Subcutaneous adipose tissue (tissue), 4 donors: Measurements from ENCODE around the gene ACTR6. TPM values are rescaled to one million over a fixed set of nuclear protein-coding genes. Genes with fewer than 3 reads are reported as not detected.

ENCODE experiments used
- total RNA-seq, 4 donors: library from RNA; depleted of rRNA; stranded (reverse); fragments of >200 nt; gene quantifications; one replicate each; pipeline ENCODE4 v1.1.0, GENCODE V29; 2016
- TF ChIP-seq, protein P1 (sequence below): fragments of 450-650 bp; IDR thresholded peaks from one replicate; pipeline ENCODE4 v1.5.1; 2016; ENCODE audit warnings: low read depth, mild to moderate bottlenecking, control low read depth, antibody characterized with exemption, moderate library complexity

Gene ACTR6
- total RNA-seq, 4 donors from 2014 or later = 14.3 to 43.4 (median 19.9) TPM

DNA sequence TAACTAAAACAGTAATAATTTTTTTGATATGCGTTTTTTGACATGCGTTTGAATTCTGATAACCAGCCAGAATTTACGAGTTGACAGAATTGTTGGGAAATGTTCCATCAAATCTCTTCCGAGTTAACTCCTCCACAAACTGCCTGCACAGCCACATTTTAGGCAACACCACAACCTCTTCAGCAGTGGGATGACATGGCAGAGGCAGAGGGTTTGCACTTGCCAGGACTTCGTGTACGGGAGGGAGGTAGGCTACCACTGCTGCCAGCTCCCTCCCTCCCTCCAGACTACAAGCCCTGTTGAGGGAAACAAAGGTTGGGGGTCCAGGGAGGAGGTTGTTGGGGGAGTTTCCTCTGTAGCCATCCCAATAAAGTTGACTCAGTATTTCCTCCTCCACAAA, 14.5 kb upstream of the ACTR6 start:
- TF ChIP-seq, protein P1, sequence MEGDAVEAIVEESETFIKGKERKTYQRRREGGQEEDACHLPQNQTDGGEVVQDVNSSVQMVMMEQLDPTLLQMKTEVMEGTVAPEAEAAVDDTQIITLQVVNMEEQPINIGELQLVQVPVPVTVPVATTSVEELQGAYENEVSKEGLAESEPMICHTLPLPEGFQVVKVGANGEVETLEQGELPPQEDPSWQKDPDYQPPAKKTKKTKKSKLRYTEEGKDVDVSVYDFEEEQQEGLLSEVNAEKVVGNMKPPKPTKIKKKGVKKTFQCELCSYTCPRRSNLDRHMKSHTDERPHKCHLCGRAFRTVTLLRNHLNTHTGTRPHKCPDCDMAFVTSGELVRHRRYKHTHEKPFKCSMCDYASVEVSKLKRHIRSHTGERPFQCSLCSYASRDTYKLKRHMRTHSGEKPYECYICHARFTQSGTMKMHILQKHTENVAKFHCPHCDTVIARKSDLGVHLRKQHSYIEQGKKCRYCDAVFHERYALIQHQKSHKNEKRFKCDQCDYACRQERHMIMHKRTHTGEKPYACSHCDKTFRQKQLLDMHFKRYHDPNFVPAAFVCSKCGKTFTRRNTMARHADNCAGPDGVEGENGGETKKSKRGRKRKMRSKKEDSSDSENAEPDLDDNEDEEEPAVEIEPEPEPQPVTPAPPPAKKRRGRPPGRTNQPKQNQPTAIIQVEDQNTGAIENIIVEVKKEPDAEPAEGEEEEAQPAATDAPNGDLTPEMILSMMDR = no peak

DNA sequence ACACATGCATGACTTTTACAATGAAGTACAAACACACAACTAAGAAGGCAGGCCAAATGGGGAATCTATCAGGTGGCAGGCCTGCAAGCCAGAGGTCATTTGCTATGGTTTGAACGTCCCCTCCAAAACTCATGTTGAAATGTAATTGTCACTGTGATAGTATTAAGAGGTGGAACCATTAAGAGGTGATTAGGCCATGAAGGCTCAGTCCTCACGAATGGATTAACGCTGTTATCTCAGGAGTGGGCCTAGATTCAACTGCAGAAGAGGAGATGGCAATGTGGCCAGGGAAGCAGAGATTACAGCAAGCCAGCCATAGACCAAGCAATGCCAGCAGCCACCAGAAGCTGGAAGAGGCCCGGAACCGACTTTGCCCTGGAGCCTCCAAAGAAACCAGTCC, 13.5 kb upstream of the ACTR6 start:
- TF ChIP-seq, protein P1 = no peak

DNA sequence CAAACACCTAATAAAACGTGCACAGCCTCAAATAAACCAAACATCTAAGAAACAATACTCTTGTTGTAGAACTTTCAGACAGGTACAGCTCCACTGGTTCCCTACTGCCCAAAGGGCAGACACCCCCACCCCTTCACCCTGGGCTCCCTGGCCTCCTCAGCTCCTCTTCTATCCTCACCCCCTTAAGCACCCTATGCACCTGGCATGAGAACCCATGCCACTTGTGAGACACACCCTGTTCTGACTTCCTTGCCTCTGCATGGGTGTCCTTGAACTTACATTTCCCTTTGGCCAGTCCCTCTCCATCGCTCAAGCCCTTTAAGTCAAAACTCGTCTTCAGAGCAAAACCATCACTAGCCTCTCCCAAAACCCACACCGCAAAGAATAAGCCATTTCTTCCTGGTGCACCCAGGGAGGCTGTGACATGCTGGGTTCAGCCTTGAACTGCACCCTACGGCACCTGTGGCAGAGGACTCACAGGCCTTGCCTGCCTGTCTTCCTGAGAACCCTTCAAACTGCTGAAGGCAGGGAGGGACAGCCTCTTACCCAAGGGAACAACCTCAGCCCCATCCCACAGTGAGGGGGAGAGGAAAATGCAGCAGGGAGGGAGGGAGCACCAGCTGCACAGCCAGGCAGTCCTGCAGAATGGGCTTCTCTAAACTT, 12.6 kb upstream of the ACTR6 start:
- TF ChIP-seq, protein P1 = no peak

DNA sequence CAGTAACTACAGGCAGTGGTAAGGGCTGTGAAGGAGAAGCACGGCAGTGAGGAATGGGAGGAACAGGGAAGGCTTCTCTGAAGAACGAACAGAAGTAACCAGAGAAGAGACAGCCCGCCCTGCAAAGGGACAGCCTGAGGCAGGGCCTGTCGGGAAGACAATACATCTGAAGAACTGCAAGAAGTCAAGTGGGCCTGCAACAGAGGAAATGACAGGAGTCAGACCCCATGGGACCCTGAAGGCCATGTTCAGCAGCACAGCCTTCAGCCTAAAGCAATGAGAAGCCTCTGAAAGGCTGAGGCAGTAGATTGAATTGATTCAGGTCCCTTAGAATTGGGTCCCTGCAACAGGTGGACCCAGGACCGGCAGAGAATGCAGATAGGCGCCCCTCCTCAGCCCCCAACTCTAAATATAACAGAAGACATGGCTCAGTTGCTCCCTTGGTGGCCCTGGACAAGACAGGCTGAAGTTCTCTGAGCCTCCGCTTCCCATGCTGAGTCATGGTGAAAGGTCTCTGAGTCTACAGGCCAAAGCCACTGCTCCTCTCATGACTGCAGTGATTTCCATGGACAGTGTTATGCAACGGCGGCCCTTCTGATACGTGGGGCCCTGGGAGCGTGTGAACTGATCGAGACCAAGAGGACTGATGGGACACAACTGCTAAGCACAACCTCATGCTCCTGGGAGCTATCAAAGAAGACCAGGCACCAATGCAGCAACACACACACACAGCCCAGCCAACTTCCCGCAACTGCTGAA, 10.8 kb upstream of the ACTR6 start:
- TF ChIP-seq, protein P1 = no peak

DNA sequence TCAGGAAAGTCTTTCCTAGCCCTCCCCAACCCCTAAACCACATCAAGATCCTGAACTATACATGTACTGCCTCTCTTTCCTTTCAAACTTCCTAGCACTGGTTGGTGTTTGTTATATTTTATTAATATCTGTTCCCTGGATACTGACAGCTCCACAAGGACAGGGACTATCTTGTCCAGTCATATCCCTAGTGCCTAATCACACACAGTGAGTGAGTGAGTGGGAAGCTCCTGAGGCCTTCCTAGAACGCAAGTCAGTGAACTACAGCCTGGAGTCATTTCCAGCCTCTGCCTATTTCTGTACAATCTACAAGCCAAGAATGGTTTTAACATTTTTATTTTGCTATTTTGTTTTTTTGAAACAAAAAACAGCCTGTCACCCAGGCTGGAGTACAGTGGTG, 7.5 kb upstream of the ACTR6 start:
- TF ChIP-seq, protein P1 = no peak

DNA sequence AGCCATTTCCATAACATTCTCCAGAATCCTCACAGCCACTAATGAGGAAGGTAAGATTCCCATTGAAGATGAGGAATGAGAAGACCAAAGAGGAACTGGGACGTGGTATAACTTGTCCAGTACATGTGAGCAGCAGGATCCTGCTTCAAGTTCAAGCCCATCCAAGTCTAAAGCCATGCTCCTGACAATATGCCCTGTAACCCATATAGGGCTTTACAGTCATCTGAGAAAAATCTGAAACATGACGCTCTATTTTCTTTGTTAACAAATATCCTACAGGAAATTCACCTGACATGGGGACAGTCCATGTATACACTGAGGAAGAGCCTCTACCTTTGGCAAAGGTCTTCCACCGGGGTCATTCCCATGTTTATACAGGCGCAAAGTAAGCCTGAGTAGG, 3.1 kb upstream of the ACTR6 start:
- TF ChIP-seq, protein P1 = no peak

DNA sequence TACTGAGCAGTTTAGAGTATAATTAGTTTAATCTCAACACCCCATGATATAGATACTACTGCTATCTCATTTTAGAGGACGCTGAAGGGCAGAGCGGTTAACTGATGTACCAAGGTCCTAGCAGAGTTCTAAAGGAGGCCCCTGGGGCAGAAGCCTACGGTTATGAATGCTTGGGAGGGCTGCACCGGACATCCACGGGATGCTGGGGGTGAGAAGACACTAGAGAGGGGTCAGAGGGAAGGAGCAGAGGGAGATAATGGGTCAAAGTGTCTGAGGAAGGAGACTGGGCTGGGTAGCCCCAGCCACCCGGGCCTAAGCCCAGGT, 1.6 kb upstream of the ACTR6 start:
- TF ChIP-seq, protein P1 = no peak
